GM13977 (cell line): ENCODE results near the gene GLIPR2.
"Not testable (repeated sequence)": the region's sequence is repeated elsewhere in the genome, so short reads cannot be mapped to it uniquely, and the experiment has no call there.

Experiments used
- DNase-seq: peaks from one replicate; pipeline ENCODE4 v3.0.0; 2012; ENCODE audit warnings: low spot score
- CTCF ChIP-seq: IDR thresholded peaks from 2 replicates; pipeline ENCODE4 v1.5.1; 2012; ENCODE audit warnings: mild to moderate bottlenecking, control low read depth; ENCODE audit not compliant: insufficient read depth; ENCODE audit errors: extremely low read depth, missing control alignments
- in situ Hi-C: fragments of 300-500 bp; cut with MboI; formaldehyde crosslinking; loops from one replicate; pipeline ENCODE4 v1.12.0; 2022; ENCODE audit warnings: low sequenced_read_pairs, low pct_unique_long_range_greater_than_20kb, mixed read lengths, inconsistent platforms; ENCODE audit not compliant: unreplicated experiment

The GLIPR2 gene

GRCh38 chr9:36154331-36154952, 17.9 kb downstream of the GLIPR2 start:
- DNase-seq, result no peak
- in situ Hi-C loops, result no loop called here
- TF ChIP-seq CTCF, result no peak

- in situ Hi-C loops, result no loop called here
- no peak for TF ChIP-seq CTCF
- no peak for DNase-seq
Measured at GRCh38 chr9:36156116-36156515, 19.6 kb downstream of the GLIPR2 start.

GRCh38 chr9:36158122-36158521, 21.6 kb downstream of the GLIPR2 start:
- in situ Hi-C loops, result no loop called here
- no peak for TF ChIP-seq CTCF
- DNase-seq, result no peak

GRCh38 chr9:36158917-36159316, 22.4 kb downstream of the GLIPR2 start:
- TF ChIP-seq CTCF, result no peak
- in situ Hi-C loops, result no loop called here
- no peak for DNase-seq

GRCh38 chr9:36159509-36159908, 23.0 kb downstream of the GLIPR2 start:
- DNase-seq, in situ Hi-C loops: not testable (repeated sequence)

- in situ Hi-C loops, result not testable (repeated sequence)
Measured at GRCh38 chr9:36160126-36160525, 23.6 kb downstream of the GLIPR2 start.

GRCh38 chr9:36161187-36161586, 24.7 kb downstream of the GLIPR2 start:
- TF ChIP-seq CTCF, result no peak
- in situ Hi-C loops, result no loop called here
- DNase-seq, result no peak

More at GRCh38 chr9:36160126-36160525, 23.6 kb downstream of the GLIPR2 start:
- DNase-seq, result not testable (repeated sequence)

GRCh38 chr9:36162211-36162738, 25.7 kb downstream of the GLIPR2 start:
- TF ChIP-seq CTCF, result no peak
- DNase-seq, result no peak
- in situ Hi-C loops, result no loop called here
